EL (cell line): ENCODE results near the gene GNB1L.

Source experiments
- DNase-seq: peaks from one replicate; pipeline ENCODE4 v3.0.0-alpha.2; 2016

GNB1L gene

GRCh38 chr22:19859861-19860510, 5.3 kb upstream of the GNB1L start:
- no peak for DNase-seq

GRCh38 chr22:19857382-19857781, 2.7 kb upstream of the GNB1L start:
- DNase-seq: no peak

GRCh38 chr22:19855504-19856409, 1.1 kb upstream of the GNB1L start:
- peak; percentile 74 for DNase-seq

GRCh38 chr22:19853879-19854777, 546 bp downstream of the GNB1L start:
- no peak for DNase-seq

GRCh38 chr22:19853058-19853878, 1.4 kb downstream of the GNB1L start:
- DNase-seq: no peak

GRCh38 chr22:19852177-19852781, 2.4 kb downstream of the GNB1L start:
- DNase-seq: no peak

- DNase-seq: no peak
These were observed 3.1 kb downstream of the GNB1L start for GRCh38 chr22:19851291-19852176.

- DNase-seq: no peak
These were observed 3.9 kb downstream of the GNB1L start for GRCh38 chr22:19850763-19851109.

- no peak for DNase-seq
These were observed 4.6 kb downstream of the GNB1L start for GRCh38 chr22:19849835-19850762.

GRCh38 chr22:19848298-19849224, 6.1 kb downstream of the GNB1L start:
- peak; percentile 52 for DNase-seq

GRCh38 chr22:19847345-19847632, 7.4 kb downstream of the GNB1L start:
- no peak for DNase-seq

- DNase-seq: no peak
These were observed 7.9 kb downstream of the GNB1L start for GRCh38 chr22:19846620-19847344.

GRCh38 chr22:19845054-19845722, 9.5 kb downstream of the GNB1L start:
- no peak for DNase-seq

GRCh38 chr22:19844377-19845053, 10.2 kb downstream of the GNB1L start:
- peak; percentile 82 for DNase-seq

GRCh38 chr22:19843857-19844376, 10.8 kb downstream of the GNB1L start:
- DNase-seq: no peak

GRCh38 chr22:19843107-19843856, 11.4 kb downstream of the GNB1L start:
- no peak for DNase-seq
